KMS-11 (cell line): ENCODE data around the gene PHLDB2.

Experiments used
- H2AFZ ChIP-seq: fragments of 200-600 bp; sonication (generic); 2 replicates; pipeline ENCODE4 v1.6.1; 2016; ENCODE audit warnings: antibody characterized with exemption, mixed run types, low read depth
- H3K27ac ChIP-seq: fragments of 200-600 bp; sonication (generic); 2 replicates; pipeline ENCODE4 v1.6.1; 2016; ENCODE audit warnings: mild to moderate bottlenecking, mixed run types
- H3K27me3 ChIP-seq: fragments of 200-600 bp; sonication (generic); 2 replicates; pipeline ENCODE4 v1.6.1; 2017; ENCODE audit warnings: mild to moderate bottlenecking, low read depth, mixed run types, moderate library complexity; ENCODE audit not compliant: insufficient read depth
- H3K36me3 ChIP-seq: fragments of 200-600 bp; sonication (generic); 2 replicates; pipeline ENCODE4 v1.6.1; 2017; ENCODE audit warnings: mild to moderate bottlenecking, mixed run types; ENCODE audit not compliant: insufficient read depth
- H3K4me1 ChIP-seq: fragments of 200-600 bp; sonication (generic); 2 replicates; pipeline ENCODE4 v1.6.1; 2016; ENCODE audit warnings: mild to moderate bottlenecking, low read depth, mixed run types; ENCODE audit not compliant: poor library complexity, severe bottlenecking
- H3K4me2 ChIP-seq: fragments of 200-600 bp; sonication (generic); 2 replicates; pipeline ENCODE4 v1.7.0; 2016; ENCODE audit warnings: mild to moderate bottlenecking, mixed run types
- H3K4me3 ChIP-seq: fragments of 200-600 bp; sonication (generic); IDR thresholded peaks from 2 replicates; pipeline ENCODE4 v1.6.1; 2017; ENCODE audit warnings: low read depth, low read length, mixed read lengths; ENCODE audit not compliant: insufficient read depth
- H3K79me2 ChIP-seq: fragments of 200-600 bp; sonication (generic); 2 replicates; pipeline ENCODE4 v1.6.1; 2016; ENCODE audit warnings: low read depth, mixed run types; ENCODE audit not compliant: insufficient read depth
- H3K9ac ChIP-seq: fragments of 200-600 bp; sonication (generic); 2 replicates; pipeline ENCODE4 v1.6.1; 2016; ENCODE audit warnings: mild to moderate bottlenecking, mixed run types
- H4K20me1 ChIP-seq: fragments of 200-600 bp; sonication (generic); 2 replicates; pipeline ENCODE4 v1.6.1; 2016; ENCODE audit warnings: mild to moderate bottlenecking, mixed run types; ENCODE audit not compliant: insufficient read depth
- CTCF ChIP-seq: fragments of 200-600 bp; sonication (generic); conservative IDR thresholded peaks from 2 replicates; pipeline ENCODE4 v1.6.1; 2017; ENCODE audit warnings: low read depth, mild to moderate bottlenecking, antibody characterized with exemption, low read length, moderate library complexity, mixed read lengths

The PHLDB2 gene

GRCh38 chr3:111848778-111849177 is 10.3 kb upstream of the PHLDB2 start:
- no peak overlapping the region for H3K4me2 ChIP-seq
- no peak for TF ChIP-seq CTCF
- no peak overlapping the region for H3K9ac ChIP-seq
- H3K4me1 ChIP-seq, result no peaks in the 10 kb centered on the region
- no peaks in the 10 kb centered on the region for H3K27me3 ChIP-seq
- no peak overlapping the region for H2AFZ ChIP-seq
- no peaks in the 10 kb centered on the region for H3K79me2 ChIP-seq
- no peak overlapping the region for H3K27ac ChIP-seq
- H4K20me1 ChIP-seq, result no peaks in the 10 kb centered on the region
- no peaks in the 10 kb centered on the region for H3K36me3 ChIP-seq
- H3K4me3 ChIP-seq, result no peak overlapping the region

DNA sequence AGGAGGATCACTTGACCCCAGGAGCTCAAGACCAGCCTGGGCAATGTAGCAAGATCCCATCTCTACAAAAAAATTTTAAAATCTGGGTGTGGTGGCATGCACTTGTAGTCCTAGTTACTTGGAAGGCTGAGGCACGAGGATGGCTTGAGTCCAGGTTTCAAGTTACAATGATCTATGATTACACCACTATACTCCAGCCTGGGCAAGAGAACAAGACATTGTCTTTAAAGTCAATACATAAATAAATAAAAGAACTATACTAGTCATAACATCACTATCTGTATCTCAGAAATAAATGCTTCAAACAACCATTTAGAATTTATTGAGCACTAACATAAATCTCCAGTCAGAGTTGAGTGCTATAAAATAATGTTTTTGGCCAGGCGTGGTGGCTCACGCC is 8.5 kb upstream of the PHLDB2 start:
- Histone ChIP-seq H2AFZ (no peak overlapping the region), H3K27ac (no peak overlapping the region), H3K79me2 (no peaks in the 10 kb centered on the region), H3K9ac (no peak overlapping the region), H3K27me3 (no peaks in the 10 kb centered on the region), H3K4me1 (no peaks in the 10 kb centered on the region), H3K4me3 (no peak overlapping the region), H3K36me3 (no peaks in the 10 kb centered on the region), H4K20me1 (no peaks in the 10 kb centered on the region), H3K4me2 (no peak overlapping the region)
- TF ChIP-seq CTCF, result no peak

DNA sequence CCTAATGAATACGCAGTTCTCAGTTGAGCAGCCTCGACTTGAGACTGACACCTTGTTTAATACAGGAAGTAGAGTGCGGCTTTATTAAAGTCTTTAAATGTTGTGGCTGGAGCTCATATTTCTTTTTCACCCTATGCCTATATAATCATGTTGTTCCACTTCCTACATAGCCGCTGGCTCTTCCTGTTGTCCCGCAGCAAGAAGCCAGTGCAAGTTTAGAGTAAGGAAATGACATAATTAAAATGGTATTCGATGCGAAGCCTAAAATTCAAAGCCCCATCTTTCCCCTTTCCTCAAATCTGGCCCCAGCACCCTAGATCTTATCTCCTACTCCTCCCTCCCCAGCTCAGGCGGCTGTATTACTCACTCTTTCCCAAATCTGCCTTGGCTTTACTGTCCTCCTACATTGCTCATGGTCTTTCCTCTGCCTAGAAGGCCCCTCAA is 7.5 kb upstream of the PHLDB2 start:
- no peak overlapping the region for H3K4me3 ChIP-seq
- H3K4me1 ChIP-seq, result no peaks in the 10 kb centered on the region
- H4K20me1 ChIP-seq, result no peaks in the 10 kb centered on the region
- H3K79me2 ChIP-seq, result no peaks in the 10 kb centered on the region
- H3K9ac ChIP-seq, result no peak overlapping the region
- H3K27me3 ChIP-seq, result no peaks in the 10 kb centered on the region
- no peaks in the 10 kb centered on the region for H3K36me3 ChIP-seq
- H3K27ac ChIP-seq, result no peak overlapping the region
- no peak for TF ChIP-seq CTCF
- no peak overlapping the region for H3K4me2 ChIP-seq
- H2AFZ ChIP-seq, result no peak overlapping the region

GRCh38 chr3:111852540-111852939 is 6.5 kb upstream of the PHLDB2 start:
- H4K20me1 ChIP-seq, result no peaks in the 10 kb centered on the region
- no peaks in the 10 kb centered on the region for H3K79me2 ChIP-seq
- no peaks in the 10 kb centered on the region for H3K36me3 ChIP-seq
- no peak for TF ChIP-seq CTCF
- no peak overlapping the region for H3K4me3 ChIP-seq
- H3K4me1 ChIP-seq, result no peaks in the 10 kb centered on the region
- H3K27ac ChIP-seq, result no peak overlapping the region
- H2AFZ ChIP-seq, result no peak overlapping the region
- H3K4me2 ChIP-seq, result no peak overlapping the region
- no peaks in the 10 kb centered on the region for H3K27me3 ChIP-seq
- H3K9ac ChIP-seq, result no peak overlapping the region
